ENCODE data around the gene PRRX2. TPM values are rescaled to one million over a fixed set of nuclear protein-coding genes. Genes with fewer than 3 reads are reported as not detected.

PRRX2 gene
- 5.4 TPM for polyA plus RNA-seq (2013, experiment 1 of 2)
- polyA plus RNA-seq (2013, experiment 2 of 2) = 5.1 TPM

DNA sequence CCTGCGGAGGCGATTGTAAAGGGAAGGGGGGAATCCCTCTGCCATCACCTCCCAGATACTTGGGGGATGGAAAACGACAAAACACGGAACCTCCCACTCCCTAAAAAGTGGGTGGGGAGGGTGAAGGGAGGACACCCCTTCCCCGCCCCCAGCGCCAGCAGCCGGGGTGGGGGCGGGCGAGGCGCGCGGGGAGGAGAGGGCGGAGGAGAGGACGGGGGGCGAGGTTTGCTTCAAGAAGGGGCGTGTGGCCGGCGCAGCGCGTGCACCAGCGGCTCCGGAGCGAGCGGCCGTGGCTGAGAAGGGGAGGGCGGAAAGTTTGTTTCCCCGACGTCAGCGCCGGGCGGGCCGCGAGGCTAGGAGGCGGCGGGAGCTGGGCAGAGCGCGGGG, at the start of gene PRRX2:
TSS of gene PRRX2 (plus strand) at position 259 of the 387 bp plus-strand sequence. CDS start 221 bp downstream, outside the sequence.
- H2BK120ac ChIP-seq (ENCODE audit: low read depth, low read length) = peak within 1 kb of the TSS; percentile 8
- H3K27me3 ChIP-seq (ENCODE audit: insufficient read depth, low read length, poor library complexity) = no peaks in the 10 kb centered on the region
- no peak within 1 kb of the TSS for H3K4me3 ChIP-seq (ENCODE audit: low read length)
- H3K23ac ChIP-seq (ENCODE audit: low read length) = no peak within 1 kb of the TSS
- no peak within 1 kb of the TSS for H2BK15ac ChIP-seq (replicated peaks; ENCODE audit: low read depth)
- peak within 1 kb of the TSS; percentile 42 for H3K9ac ChIP-seq (ENCODE audit: low read length)
- DNase-seq = peak; percentile 57
- no peak within 1 kb of the TSS for H3K27ac ChIP-seq (ENCODE audit: low read depth, low read length)
- H2BK5ac ChIP-seq (ENCODE audit: low read length) = no peak within 1 kb of the TSS
- no CpG with 5 or more reads among the region's 37 CpGs for WGBS (ENCODE audit: extremely low coverage, insufficient coverage, low lambda C conversion rate)
- H3K79me2 ChIP-seq (ENCODE audit: control insufficient read depth, insufficient read depth, low read length) = no peaks in the 10 kb centered on the region
- H2AK5ac ChIP-seq (ENCODE audit: low read length) = no peak within 1 kb of the TSS
- no peaks in the 10 kb centered on the region for H3K36me3 ChIP-seq (ENCODE audit: control insufficient read depth, insufficient read depth, low read length)
- H3K79me1 ChIP-seq (ENCODE audit: low read length) = no peaks in the 10 kb centered on the region
- no peak within 1 kb of the TSS for H4K8ac ChIP-seq (ENCODE audit: low read depth, low read length)
- peak within 1 kb of the TSS; percentile 43 for H3K18ac ChIP-seq (ENCODE audit: low read length)
- H3K4me2 ChIP-seq (ENCODE audit: low read length) = peak within 1 kb of the TSS; percentile 28
- no peak within 1 kb of the TSS for H4K5ac ChIP-seq (ENCODE audit: low read length)
- peak within 1 kb of the TSS; percentile 67 for H3K56ac ChIP-seq (ENCODE audit: low read length)
- peaks cover 2% of the 10 kb centered on the region for H3K4me1 ChIP-seq (ENCODE audit: control insufficient read depth, low read depth, low read length)
- no peak within 1 kb of the TSS for H3K4ac ChIP-seq (ENCODE audit: low read depth, low read length)

- no peaks in the 10 kb centered on the region for H3K79me2 ChIP-seq (ENCODE audit: control insufficient read depth, insufficient read depth, low read length)
- no peak overlapping the region for H3K9ac ChIP-seq (ENCODE audit: low read length)
- no CpG with 5 or more reads among the region's 1 CpG for WGBS (ENCODE audit: extremely low coverage, insufficient coverage, low lambda C conversion rate)
- H3K36me3 ChIP-seq (ENCODE audit: control insufficient read depth, insufficient read depth, low read length) = no peaks in the 10 kb centered on the region
- no peak overlapping the region for H3K27ac ChIP-seq (ENCODE audit: low read depth, low read length)
- H3K18ac ChIP-seq (ENCODE audit: low read length) = no peak overlapping the region
- no peak overlapping the region for H2BK5ac ChIP-seq (ENCODE audit: low read length)
- H4K8ac ChIP-seq (ENCODE audit: low read depth, low read length) = no peak overlapping the region
- no peak overlapping the region for H3K4me2 ChIP-seq (ENCODE audit: low read length)
- no peak overlapping the region for H2BK15ac ChIP-seq (replicated peaks; ENCODE audit: low read depth)
- H3K23ac ChIP-seq (ENCODE audit: low read length) = no peak overlapping the region
- H3K4ac ChIP-seq (ENCODE audit: low read depth, low read length) = no peak overlapping the region
- H3K56ac ChIP-seq (ENCODE audit: low read length) = no peak overlapping the region
- no peak overlapping the region for H2BK120ac ChIP-seq (ENCODE audit: low read depth, low read length)
- H3K4me1 ChIP-seq (ENCODE audit: control insufficient read depth, low read depth, low read length) = no peaks in the 10 kb centered on the region
- no peak overlapping the region for H4K5ac ChIP-seq (ENCODE audit: low read length)
- no peaks in the 10 kb centered on the region for H3K79me1 ChIP-seq (ENCODE audit: low read length)
- peak; percentile 89 for DNase-seq
- H3K27me3 ChIP-seq (ENCODE audit: insufficient read depth, low read length, poor library complexity) = peaks cover 5% of the 10 kb centered on the region
- no peak overlapping the region for H3K4me3 ChIP-seq (ENCODE audit: low read length)
- H2AK5ac ChIP-seq (ENCODE audit: low read length) = no peak overlapping the region
These were observed 48.3 kb upstream of the PRRX2 start for GRCh38 chr9:129617167-129617566.

GRCh38 chr9:129619787-129620668, 45.4 kb upstream of the PRRX2 start:
- peak overlapping the region; percentile 86 for H3K4me2 ChIP-seq (ENCODE audit: low read length)
- no peak overlapping the region for H4K5ac ChIP-seq (ENCODE audit: low read length)
- H3K79me1 ChIP-seq (ENCODE audit: low read length) = no peaks in the 10 kb centered on the region
- H3K56ac ChIP-seq (ENCODE audit: low read length) = peak overlapping the region; percentile 92
- no peaks in the 10 kb centered on the region for H3K36me3 ChIP-seq (ENCODE audit: control insufficient read depth, insufficient read depth, low read length)
- H3K9ac ChIP-seq (ENCODE audit: low read length) = peak overlapping the region; percentile 73
- H3K27me3 ChIP-seq (ENCODE audit: insufficient read depth, low read length, poor library complexity) = peaks cover 5% of the 10 kb centered on the region
- H3K18ac ChIP-seq (ENCODE audit: low read length) = peak overlapping the region; percentile 69
- peak overlapping the region; percentile 59 for H3K4ac ChIP-seq (ENCODE audit: low read depth, low read length)
- H3K4me3 ChIP-seq (ENCODE audit: low read length) = peak overlapping the region; percentile 33
- H3K27ac ChIP-seq (ENCODE audit: low read depth, low read length) = no peak overlapping the region
- no peak overlapping the region for H4K8ac ChIP-seq (ENCODE audit: low read depth, low read length)
- WGBS (ENCODE audit: extremely low coverage, insufficient coverage, low lambda C conversion rate) = no CpG with 5 or more reads among the region's 82 CpGs
- DNase-seq = peak; percentile 53
- no peak overlapping the region for H2BK120ac ChIP-seq (ENCODE audit: low read depth, low read length)
- H2AK5ac ChIP-seq (ENCODE audit: low read length) = no peak overlapping the region
- H3K4me1 ChIP-seq (ENCODE audit: control insufficient read depth, low read depth, low read length) = no peaks in the 10 kb centered on the region
- no peak overlapping the region for H2BK5ac ChIP-seq (ENCODE audit: low read length)
- no peaks in the 10 kb centered on the region for H3K79me2 ChIP-seq (ENCODE audit: control insufficient read depth, insufficient read depth, low read length)
- H3K23ac ChIP-seq (ENCODE audit: low read length) = peak overlapping the region; percentile 57
- no peak overlapping the region for H2BK15ac ChIP-seq (replicated peaks; ENCODE audit: low read depth)

DNA sequence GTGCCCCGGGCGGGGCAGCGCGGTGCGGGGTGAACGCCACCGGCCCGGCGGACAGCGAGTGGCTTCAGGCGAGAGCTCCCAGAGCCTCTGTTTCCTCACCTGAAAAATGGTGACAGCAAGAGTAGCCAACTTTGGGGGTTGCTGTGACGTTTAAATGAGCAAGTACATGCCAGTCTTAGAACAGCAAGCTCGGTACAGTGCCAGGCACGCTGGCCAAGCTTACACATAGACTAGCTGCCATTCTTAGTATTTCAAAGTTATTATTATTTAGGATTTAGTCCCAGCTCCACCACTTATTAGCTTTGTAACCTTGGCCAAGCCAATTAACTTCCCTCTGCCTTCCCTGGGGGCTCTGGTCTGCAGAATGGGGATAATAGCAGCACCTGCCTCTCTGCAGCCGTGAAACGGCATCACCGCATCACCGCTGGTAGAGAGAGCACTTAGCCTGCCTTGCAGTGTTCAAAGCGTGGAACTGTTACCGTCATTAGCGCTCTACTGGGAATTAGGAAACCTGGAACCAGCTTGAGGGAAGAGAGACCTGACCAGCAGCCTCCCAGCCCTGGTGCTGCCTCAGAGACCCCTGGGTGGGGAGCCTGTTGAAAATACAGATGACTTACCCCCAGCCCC, 44.7 kb upstream of the PRRX2 start, which contains the start of gene C9orf50:
TSS of gene C9orf50 (minus strand) at position 433 of the 627 bp plus-strand sequence. CDS start 527 bp downstream, outside the sequence.
- H4K8ac ChIP-seq (ENCODE audit: low read depth, low read length) = no peak within 1 kb of the TSS
- H3K79me1 ChIP-seq (ENCODE audit: low read length) = no peaks in the 10 kb centered on the region
- no peaks in the 10 kb centered on the region for H3K79me2 ChIP-seq (ENCODE audit: control insufficient read depth, insufficient read depth, low read length)
- H4K5ac ChIP-seq (ENCODE audit: low read length) = no peak within 1 kb of the TSS
- H3K18ac ChIP-seq (ENCODE audit: low read length) = peak within 1 kb of the TSS; percentile 69
- H3K27me3 ChIP-seq (ENCODE audit: insufficient read depth, low read length, poor library complexity) = peaks cover 5% of the 10 kb centered on the region
- no peak for DNase-seq
- no peak within 1 kb of the TSS for H2BK120ac ChIP-seq (ENCODE audit: low read depth, low read length)
- H2AK5ac ChIP-seq (ENCODE audit: low read length) = no peak within 1 kb of the TSS
- peak within 1 kb of the TSS; percentile 33 for H3K4me3 ChIP-seq (ENCODE audit: low read length)
- peak within 1 kb of the TSS; percentile 92 for H3K56ac ChIP-seq (ENCODE audit: low read length)
- peak within 1 kb of the TSS; percentile 57 for H3K23ac ChIP-seq (ENCODE audit: low read length)
- peak within 1 kb of the TSS; percentile 86 for H3K4me2 ChIP-seq (ENCODE audit: low read length)
- no peak within 1 kb of the TSS for H2BK15ac ChIP-seq (replicated peaks; ENCODE audit: low read depth)
- no peaks in the 10 kb centered on the region for H3K4me1 ChIP-seq (ENCODE audit: control insufficient read depth, low read depth, low read length)
- H3K36me3 ChIP-seq (ENCODE audit: control insufficient read depth, insufficient read depth, low read length) = no peaks in the 10 kb centered on the region
- WGBS (ENCODE audit: extremely low coverage, insufficient coverage, low lambda C conversion rate) = no CpG with 5 or more reads among the region's 21 CpGs
- H3K4ac ChIP-seq (ENCODE audit: low read depth, low read length) = peak within 1 kb of the TSS; percentile 59
- peak within 1 kb of the TSS; percentile 73 for H3K9ac ChIP-seq (ENCODE audit: low read length)
- no peak within 1 kb of the TSS for H2BK5ac ChIP-seq (ENCODE audit: low read length)
- no peak within 1 kb of the TSS for H3K27ac ChIP-seq (ENCODE audit: low read depth, low read length)

DNA sequence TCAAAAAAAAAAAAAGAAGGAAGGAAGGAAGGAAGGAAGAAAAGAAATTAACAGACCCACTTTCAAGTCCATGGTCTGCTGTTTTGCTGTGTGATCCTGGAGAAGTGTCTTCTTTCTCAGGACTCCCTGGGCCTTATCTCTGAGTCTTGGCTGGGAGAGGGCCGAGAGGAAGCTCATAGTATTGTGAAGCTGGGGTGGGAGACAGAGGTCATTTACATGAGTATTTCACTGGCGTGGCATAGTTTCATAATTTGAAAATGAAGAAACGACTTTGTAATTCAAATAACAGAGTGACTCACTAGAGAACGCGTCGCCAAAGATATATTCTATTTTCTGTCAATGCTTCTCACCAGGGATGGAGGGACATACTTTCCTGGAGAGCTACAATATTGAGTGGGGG, 42.1 kb upstream of the PRRX2 start:
- WGBS (ENCODE audit: extremely low coverage, insufficient coverage, low lambda C conversion rate) = no CpG with 5 or more reads among the region's 6 CpGs

More for the DNA sequence above, 42.1 kb upstream of the PRRX2 start:
- Histone ChIP-seq H4K8ac (ENCODE audit: low read depth, low read length) (no peak overlapping the region), H3K79me2 (ENCODE audit: control insufficient read depth, insufficient read depth, low read length) (peaks cover 23% of the 10 kb centered on the region), H2BK5ac (ENCODE audit: low read length) (no peak overlapping the region), H3K27me3 (ENCODE audit: insufficient read depth, low read length, poor library complexity) (peaks cover 5% of the 10 kb centered on the region), H3K4me1 (ENCODE audit: control insufficient read depth, low read depth, low read length) (peaks cover 6% of the 10 kb centered on the region), H3K36me3 (ENCODE audit: control insufficient read depth, insufficient read depth, low read length) (no peaks in the 10 kb centered on the region), H3K27ac (ENCODE audit: low read depth, low read length) (no peak overlapping the region), H2BK15ac (replicated peaks; ENCODE audit: low read depth) (no peak overlapping the region), H3K4ac (ENCODE audit: low read depth, low read length) (no peak overlapping the region), H2BK120ac (ENCODE audit: low read depth, low read length) (no peak overlapping the region), H3K56ac (ENCODE audit: low read length) (no peak overlapping the region), H4K5ac (ENCODE audit: low read length) (no peak overlapping the region), H3K4me3 (ENCODE audit: low read length) (no peak overlapping the region), H2AK5ac (ENCODE audit: low read length) (no peak overlapping the region), H3K23ac (ENCODE audit: low read length) (no peak overlapping the region), H3K4me2 (ENCODE audit: low read length) (no peak overlapping the region), H3K18ac (ENCODE audit: low read length) (no peak overlapping the region), H3K9ac (ENCODE audit: low read length) (no peak overlapping the region), H3K79me1 (ENCODE audit: low read length) (peaks cover 11% of the 10 kb centered on the region)
- no peak for DNase-seq

Measured in mesendoderm (in vitro differentiated cells).